IPS-18c (cell line): ENCODE data around the gene BRD8.
A peak's percentile ranks its signal among the peaks of the same experiment; 100 is the strongest.
"Not testable (repeated sequence)": the region's sequence is repeated elsewhere in the genome, so short reads cannot be mapped to it uniquely, and the experiment has no call there.

Experiments
- H3K4me3 ChIP-seq: 2 replicates; pipeline ENCODE4 v1.7.0; 2013; ENCODE audit warnings: low read depth, mild to moderate bottlenecking, low read length, moderate library complexity; ENCODE audit not compliant: insufficient read depth
- H3K9me3 ChIP-seq: one replicate; pipeline ENCODE4 v1.6.1; 2013; ENCODE audit warnings: mild to moderate bottlenecking, low read length, moderate library complexity; ENCODE audit not compliant: control insufficient read depth, insufficient read depth

BRD8 gene

GRCh38 chr5:138178516-138179276 is at the start of gene BRD8, which contains the start of gene KIF20A:
Gene BRD8 (minus strand): TSS chr5:138178630. CDS start chr5:138178614, 16 bp downstream.
Gene KIF20A (plus strand): TSS chr5:138179112. CDS start chr5:138179681, 569 bp downstream.
- no peaks in the 10 kb centered on the region for H3K9me3 ChIP-seq
- peak within 1 kb of the TSS; percentile 88 for H3K4me3 ChIP-seq

DNA sequence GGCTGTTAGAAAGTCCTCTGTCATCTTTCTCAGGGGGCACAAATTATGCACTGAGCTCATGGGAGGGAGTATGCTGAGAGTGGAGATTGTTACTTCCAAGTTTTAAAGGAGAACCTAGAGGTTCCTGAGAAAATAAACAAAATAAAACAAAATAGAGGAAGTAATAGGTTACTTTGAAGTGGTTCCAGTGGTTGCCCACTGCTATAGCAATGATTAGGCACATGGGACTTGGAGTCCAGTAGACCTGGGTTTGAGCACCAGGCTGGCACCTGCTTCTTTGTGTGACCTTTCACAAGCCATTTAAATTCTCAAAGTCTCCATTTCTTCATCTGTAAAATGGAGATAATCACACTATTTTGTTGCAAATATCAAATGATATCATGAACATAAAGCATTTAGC is 48.5 kb upstream of the BRD8 start:
- no peaks in the 10 kb centered on the region for H3K9me3 ChIP-seq

DNA sequence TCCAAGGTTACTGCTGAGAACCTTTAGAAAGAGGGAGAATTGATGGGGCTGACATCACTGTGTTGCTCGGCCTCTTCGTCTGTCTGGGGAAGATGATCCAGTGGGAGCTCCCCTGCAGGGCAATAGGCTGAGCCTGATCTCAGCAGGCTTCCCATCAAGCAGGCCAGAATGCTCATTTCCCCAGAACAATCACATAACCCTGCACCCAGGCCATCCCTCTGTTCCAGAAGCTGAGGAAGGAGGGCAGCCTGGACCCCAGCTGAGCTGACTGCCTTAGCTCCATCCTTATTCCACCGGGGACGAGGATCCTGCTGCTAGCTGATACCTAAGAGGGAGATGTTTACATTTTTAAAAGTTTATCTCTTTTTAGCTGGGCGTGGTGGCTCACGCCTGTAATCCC is 46.3 kb upstream of the BRD8 start:
- Histone ChIP-seq H3K9me3 (no peaks in the 10 kb centered on the region), H3K4me3 (no peak overlapping the region)

More for the DNA sequence above, 48.5 kb upstream of the BRD8 start:
- no peak overlapping the region for H3K4me3 ChIP-seq

DNA sequence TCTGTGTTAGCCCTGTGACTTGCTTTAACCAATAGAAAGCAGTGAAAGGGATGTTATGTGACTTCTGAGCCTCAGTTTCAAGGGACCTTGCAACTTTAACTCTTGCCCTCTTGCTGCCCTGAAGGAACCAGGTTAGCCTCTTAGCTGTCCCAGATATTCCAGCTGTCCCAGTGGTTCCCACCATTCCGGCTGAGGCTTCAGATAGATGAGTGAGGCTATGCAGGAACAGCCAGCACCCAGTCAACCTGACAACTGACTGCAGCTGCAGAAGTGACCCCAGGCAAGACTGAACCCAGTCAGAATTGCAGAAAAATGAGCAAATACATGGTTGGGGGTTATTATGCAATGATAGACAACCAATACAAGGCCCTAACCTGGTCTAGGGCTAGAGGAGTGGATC is 45.1 kb upstream of the BRD8 start:
- no peak overlapping the region for H3K4me3 ChIP-seq
- H3K9me3 ChIP-seq: no peaks in the 10 kb centered on the region

DNA sequence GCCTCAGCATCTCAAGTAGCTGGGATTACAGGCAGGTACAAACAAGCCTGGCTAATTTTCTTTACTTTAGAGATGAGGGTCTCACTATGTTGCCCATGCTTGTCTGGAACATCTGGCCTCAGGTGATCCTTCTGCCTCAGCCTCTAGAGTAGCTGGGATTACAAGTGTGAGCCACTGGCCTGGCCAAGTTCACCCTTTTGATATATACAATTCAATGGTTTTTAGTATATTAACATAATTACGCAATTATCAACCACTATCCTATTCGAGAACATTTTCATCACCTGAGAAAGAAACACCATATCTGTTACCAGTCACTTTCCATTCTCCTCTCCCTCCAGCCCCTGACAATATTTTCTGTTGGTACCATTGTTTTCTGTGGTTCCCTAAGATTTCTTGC is 38.4 kb upstream of the BRD8 start:
- no peak overlapping the region for H3K4me3 ChIP-seq
- H3K9me3 ChIP-seq: no peaks in the 10 kb centered on the region

GRCh38 chr5:138213161-138214029 is 35.0 kb upstream of the BRD8 start, which contains the start of gene CDC23:
Gene CDC23 (minus strand): TSS chr5:138213323. CDS start chr5:138213312, 11 bp downstream.
- no peaks in the 10 kb centered on the region for H3K9me3 ChIP-seq
- peak within 1 kb of the TSS; percentile 96 for H3K4me3 ChIP-seq

- H3K9me3 ChIP-seq: no peaks in the 10 kb centered on the region
- H3K4me3 ChIP-seq: peak overlapping the region; percentile 96
Measured at GRCh38 chr5:138212828-138213160, 34.4 kb upstream of the BRD8 start.

DNA sequence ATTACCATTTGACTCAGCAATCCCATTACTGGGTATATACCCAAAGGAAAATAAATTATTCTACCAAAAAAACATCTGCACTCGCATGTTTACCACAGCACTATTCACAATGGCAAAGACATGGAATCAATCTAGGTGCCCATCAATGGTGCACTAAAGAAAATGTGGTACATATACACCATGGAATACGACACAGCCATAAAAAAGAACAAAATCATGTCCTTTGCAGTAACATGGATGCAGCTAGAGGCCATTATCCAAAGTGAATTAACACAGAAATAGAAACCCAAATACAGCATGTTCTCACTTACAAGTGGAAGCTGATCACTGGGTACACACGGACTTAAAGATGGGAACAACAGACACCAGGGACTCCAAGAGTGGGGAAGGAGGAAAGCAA is 32.6 kb upstream of the BRD8 start:
- no peak overlapping the region for H3K4me3 ChIP-seq
- H3K9me3 ChIP-seq: no peaks in the 10 kb centered on the region

- H3K4me3 ChIP-seq, H3K9me3 ChIP-seq: not testable (repeated sequence)
Measured at GRCh38 chr5:138193859-138194258, 15.4 kb upstream of the BRD8 start.

GRCh38 chr5:138192826-138193225 is 14.4 kb upstream of the BRD8 start:
- peaks cover 3% of the 10 kb centered on the region for H3K9me3 ChIP-seq
- no peak overlapping the region for H3K4me3 ChIP-seq

DNA sequence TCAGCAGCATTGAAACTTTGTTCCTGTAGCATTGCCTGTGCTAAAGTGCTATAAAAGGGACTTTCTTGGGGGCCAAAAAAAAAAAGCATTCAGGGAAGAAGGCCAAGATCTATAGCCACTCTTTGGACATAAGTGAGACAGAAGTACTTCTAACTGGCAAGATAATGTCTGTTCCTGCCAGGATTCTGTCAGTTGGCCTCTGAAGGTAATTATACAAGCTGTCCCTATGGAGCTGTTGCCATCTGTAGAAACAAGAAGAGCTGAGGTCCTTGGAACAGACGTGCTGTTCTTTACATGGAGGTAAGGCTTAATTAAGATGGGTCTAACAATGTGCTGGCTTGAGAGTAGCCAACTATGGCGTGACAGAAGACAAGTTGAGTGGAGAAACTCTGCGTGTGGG is 10.2 kb upstream of the BRD8 start:
- H3K4me3 ChIP-seq: no peak overlapping the region
- no peaks in the 10 kb centered on the region for H3K9me3 ChIP-seq

DNA sequence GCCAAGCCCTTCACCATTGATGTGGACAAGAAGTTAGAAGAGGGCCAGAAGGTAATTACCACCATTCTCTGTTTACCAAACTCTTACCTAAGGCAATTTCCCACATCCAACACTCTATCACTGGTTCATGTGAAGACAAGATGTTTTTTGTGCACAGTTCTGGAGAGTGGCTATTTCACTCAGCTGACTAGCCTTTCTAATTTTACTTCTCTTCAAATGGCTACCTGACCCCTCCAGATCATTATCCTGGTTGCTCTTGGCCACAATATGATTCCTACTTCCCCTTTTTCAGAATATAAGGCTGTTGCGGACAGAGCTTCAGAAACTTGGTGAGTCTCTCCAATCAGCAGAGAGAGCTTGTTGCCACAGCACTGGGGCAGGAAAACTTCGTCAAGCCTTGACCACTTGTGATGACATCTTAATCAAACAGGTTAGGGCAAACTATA is 7.6 kb upstream of the BRD8 start:
- Histone ChIP-seq H3K9me3 (no peaks in the 10 kb centered on the region), H3K4me3 (no peak overlapping the region)

- H3K4me3 ChIP-seq: no peak overlapping the region
- no peaks in the 10 kb centered on the region for H3K9me3 ChIP-seq
Measured at GRCh38 chr5:138182808-138183207, 4.4 kb upstream of the BRD8 start.

DNA sequence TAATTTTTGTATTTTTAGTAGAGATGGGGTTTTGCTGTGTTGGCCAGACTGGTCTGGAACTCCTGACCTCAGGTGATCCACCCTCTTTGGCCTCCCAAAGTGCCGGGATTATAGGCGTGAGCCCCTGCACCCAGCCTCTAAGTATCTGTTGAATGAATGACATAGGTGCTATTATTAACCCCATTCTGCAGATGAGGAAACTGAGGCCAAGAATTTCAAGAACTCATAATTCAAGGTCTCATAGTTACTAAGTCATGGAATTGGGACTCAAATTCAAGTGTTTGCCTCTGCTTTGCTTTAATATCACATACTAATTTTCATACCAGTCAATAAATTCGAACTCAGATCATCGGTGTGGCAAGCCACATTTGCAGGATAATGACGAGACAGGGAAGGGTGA is 2.4 kb upstream of the BRD8 start:
- no peaks in the 10 kb centered on the region for H3K9me3 ChIP-seq
- no peak overlapping the region for H3K4me3 ChIP-seq

GRCh38 chr5:138180183-138180782 is 1.9 kb upstream of the BRD8 start:
- H3K9me3 ChIP-seq: no peaks in the 10 kb centered on the region
- H3K4me3 ChIP-seq: peak overlapping the region; percentile 88

GRCh38 chr5:138179277-138179857 is 937 bp upstream of the BRD8 start:
- H3K4me3 ChIP-seq: peak overlapping the region; percentile 88
- H3K9me3 ChIP-seq: no peaks in the 10 kb centered on the region

DNA sequence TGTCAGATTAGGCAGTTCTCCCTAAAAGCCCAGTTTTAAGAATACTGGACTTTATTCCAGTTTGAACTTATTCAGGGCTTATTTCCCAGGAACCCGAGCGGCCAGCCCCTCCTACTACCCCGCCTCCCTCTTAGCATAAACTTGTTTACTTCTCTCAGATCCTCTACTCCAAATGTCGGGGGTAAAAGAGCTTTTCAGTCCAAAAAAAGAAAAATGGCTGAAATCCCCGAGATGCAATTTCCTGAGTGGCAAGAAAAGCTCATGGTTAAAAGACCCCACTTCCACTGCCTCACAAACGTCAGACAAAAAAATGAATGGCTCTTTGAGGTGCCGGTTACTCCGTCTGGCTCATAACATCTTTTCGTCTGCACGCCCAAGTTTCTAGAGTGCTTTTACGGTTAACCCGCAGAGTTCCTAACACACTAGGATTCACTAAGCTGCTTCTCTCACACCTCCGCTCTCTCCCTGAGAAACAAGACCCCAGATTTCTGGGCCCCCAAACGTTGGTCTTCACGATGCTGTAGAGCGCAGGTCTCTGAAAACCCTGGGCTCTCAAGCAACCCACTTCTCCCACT is 402 bp downstream of the BRD8 start:
- Histone ChIP-seq H3K9me3 (no peaks in the 10 kb centered on the region), H3K4me3 (peak overlapping the region; percentile 88)
